SK-N-SH treated with all-trans-retinoic acid at 6 μM for 48 hours (cell line): ENCODE measurements around the gene PACSIN2.

ENCODE experiments used
- ATAC-seq: fragments of 200-7000 bp; cut with Tn5 transposase; 3 replicates; pipeline ENCODE4 v1.9.1; 2020; ENCODE audit warnings: mild to moderate bottlenecking, moderate library complexity
- BACH2 ChIP-seq: fragments of 250-450 bp; sonication (Bioruptor Pico); IDR thresholded peaks from 2 replicates; pipeline ENCODE4 v1.9.0; 2021; ENCODE audit warnings: mild to moderate bottlenecking, borderline replicate concordance
- CREB5 ChIP-seq: fragments of 250-450 bp; sonication (Bioruptor Pico); IDR thresholded peaks from 2 replicates; pipeline ENCODE4 v1.5.1; 2020; ENCODE audit warnings: low read depth, mild to moderate bottlenecking, moderate library complexity
- CSDC2 ChIP-seq: fragments of 250-450 bp; sonication (Bioruptor Pico); IDR thresholded peaks from 2 replicates; pipeline ENCODE4 v1.5.0; 2020; ENCODE audit warnings: mild to moderate bottlenecking, moderate library complexity
- CSRNP3 ChIP-seq: fragments of 250-450 bp; sonication (Bioruptor Pico); IDR thresholded peaks from 2 replicates; pipeline ENCODE4 v1.5.1; 2021; ENCODE audit warnings: mild to moderate bottlenecking, moderate library complexity
- ESRRG ChIP-seq: fragments of 250-450 bp; sonication (Bioruptor Pico); IDR thresholded peaks from 2 replicates; pipeline ENCODE4 v1.6.1; 2021; ENCODE audit warnings: mild to moderate bottlenecking
- GLIS3 ChIP-seq: fragments of 250-450 bp; sonication (Bioruptor Pico); IDR thresholded peaks from 2 replicates; pipeline ENCODE4 v1.5.0; 2020; ENCODE audit warnings: mild to moderate bottlenecking, moderate library complexity
- ISL1 ChIP-seq: fragments of 250-450 bp; sonication (Bioruptor Pico); IDR thresholded peaks from 2 replicates; pipeline ENCODE4 v2.1.2; 2022; ENCODE audit warnings: mild to moderate bottlenecking, moderate library complexity
- OSR1 ChIP-seq: fragments of 250-450 bp; sonication (Bioruptor Pico); IDR thresholded peaks from 2 replicates; pipeline ENCODE4 v1.8.0; 2022; ENCODE audit warnings: moderate library complexity, mild to moderate bottlenecking, inconsistent platforms
- PATZ1 ChIP-seq: fragments of 250-450 bp; sonication (Bioruptor Pico); IDR thresholded peaks from 2 replicates; pipeline ENCODE4 v1.8.0; 2020; ENCODE audit warnings: mild to moderate bottlenecking, moderate library complexity, borderline replicate concordance
- PPARA ChIP-seq: fragments of 250-450 bp; sonication (Bioruptor Pico); IDR thresholded peaks from 2 replicates; pipeline ENCODE4 v1.5.0; 2020; ENCODE audit warnings: mild to moderate bottlenecking, borderline replicate concordance
- RARB ChIP-seq: fragments of 250-450 bp; sonication (Bioruptor Pico); IDR thresholded peaks from 2 replicates; pipeline ENCODE4 v1.8.0; 2021; ENCODE audit warnings: mild to moderate bottlenecking, moderate library complexity
- SNAI2 ChIP-seq: fragments of 250-450 bp; sonication (Bioruptor Pico); IDR thresholded peaks from 2 replicates; pipeline ENCODE4 v1.5.0; 2020; ENCODE audit warnings: mild to moderate bottlenecking, moderate library complexity
- TOX ChIP-seq: fragments of 250-450 bp; sonication (Bioruptor Pico); IDR thresholded peaks from 2 replicates; pipeline ENCODE4 v1.8.0; 2021; ENCODE audit warnings: mild to moderate bottlenecking, moderate library complexity, borderline replicate concordance
- TSHZ2 ChIP-seq: fragments of 250-450 bp; sonication (Bioruptor Pico); IDR thresholded peaks from 2 replicates; pipeline ENCODE4 v1.5.0; 2020; ENCODE audit warnings: mild to moderate bottlenecking, moderate library complexity
- ZC3H10 ChIP-seq: fragments of 250-450 bp; sonication (Bioruptor Pico); IDR thresholded peaks from 2 replicates; pipeline ENCODE4 v1.5.1; 2021; ENCODE audit warnings: mild to moderate bottlenecking, moderate library complexity
- ZFP3 ChIP-seq: fragments of 250-450 bp; sonication (Bioruptor Pico); IDR thresholded peaks from 2 replicates; pipeline ENCODE4 v1.5.0; 2020; ENCODE audit warnings: mild to moderate bottlenecking, moderate library complexity
- ZFP30 ChIP-seq: fragments of 450-650 bp; formaldehyde crosslinking; IDR thresholded peaks from 2 replicates; pipeline ENCODE4 v1.5.0; 2022; ENCODE audit warnings: mild to moderate bottlenecking, moderate library complexity
- ZNF70 ChIP-seq: fragments of 450-650 bp; formaldehyde crosslinking; IDR thresholded peaks from 2 replicates; pipeline ENCODE4 v1.5.0; 2020; ENCODE audit warnings: mild to moderate bottlenecking, moderate library complexity
- ZNF8 ChIP-seq: fragments of 450-650 bp; formaldehyde crosslinking; IDR thresholded peaks from 2 replicates; pipeline ENCODE4 v1.5.0; 2020; ENCODE audit warnings: mild to moderate bottlenecking, moderate library complexity
- TF ChIP-seq, protein P1 (sequence below): fragments of 250-450 bp; sonication (Bioruptor Pico); IDR thresholded peaks from 2 replicates; pipeline ENCODE4 v1.8.0; 2021; ENCODE audit warnings: low read depth, mild to moderate bottlenecking, moderate library complexity, borderline replicate concordance

The PACSIN2 gene

GRCh38 chr22:43042101-43042780, 27.3 kb upstream of the PACSIN2 start:
- ATAC-seq = no peak
- no peak for TF ChIP-seq OSR1 (CRISPR knock-in tag)
- TF ChIP-seq CREB5 (CRISPR knock-in tag) = no peak
- TF ChIP-seq BACH2 = no peak
- TF ChIP-seq ZC3H10 = no peak
- no peak for TF ChIP-seq TSHZ2 (CRISPR knock-in tag)
- TF ChIP-seq PPARA (CRISPR knock-in tag) = no peak
- TF ChIP-seq ESRRG (CRISPR knock-in tag) = no peak
- TF ChIP-seq TOX = no peak
- TF ChIP-seq ZNF8 (CRISPR knock-in tag) = no peak
- TF ChIP-seq ISL1 (CRISPR knock-in tag) = no peak
- no peak for TF ChIP-seq SNAI2 (CRISPR knock-in tag)
- no peak for TF ChIP-seq CSDC2 (CRISPR knock-in tag)
- TF ChIP-seq GLIS3 (CRISPR knock-in tag) = no peak
- TF ChIP-seq, protein P1, sequence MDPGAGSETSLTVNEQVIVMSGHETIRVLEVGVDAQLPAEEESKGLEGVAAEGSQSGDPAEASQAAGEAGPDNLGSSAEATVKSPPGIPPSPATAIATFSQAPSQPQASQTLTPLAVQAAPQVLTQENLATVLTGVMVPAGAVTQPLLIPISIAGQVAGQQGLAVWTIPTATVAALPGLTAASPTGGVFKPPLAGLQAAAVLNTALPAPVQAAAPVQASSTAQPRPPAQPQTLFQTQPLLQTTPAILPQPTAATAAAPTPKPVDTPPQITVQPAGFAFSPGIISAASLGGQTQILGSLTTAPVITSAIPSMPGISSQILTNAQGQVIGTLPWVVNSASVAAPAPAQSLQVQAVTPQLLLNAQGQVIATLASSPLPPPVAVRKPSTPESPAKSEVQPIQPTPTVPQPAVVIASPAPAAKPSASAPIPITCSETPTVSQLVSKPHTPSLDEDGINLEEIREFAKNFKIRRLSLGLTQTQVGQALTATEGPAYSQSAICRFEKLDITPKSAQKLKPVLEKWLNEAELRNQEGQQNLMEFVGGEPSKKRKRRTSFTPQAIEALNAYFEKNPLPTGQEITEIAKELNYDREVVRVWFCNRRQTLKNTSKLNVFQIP (CRISPR knock-in tag) = no peak
- no peak for TF ChIP-seq RARB
- no peak for TF ChIP-seq ZFP30 (CRISPR knock-in tag)

DNA sequence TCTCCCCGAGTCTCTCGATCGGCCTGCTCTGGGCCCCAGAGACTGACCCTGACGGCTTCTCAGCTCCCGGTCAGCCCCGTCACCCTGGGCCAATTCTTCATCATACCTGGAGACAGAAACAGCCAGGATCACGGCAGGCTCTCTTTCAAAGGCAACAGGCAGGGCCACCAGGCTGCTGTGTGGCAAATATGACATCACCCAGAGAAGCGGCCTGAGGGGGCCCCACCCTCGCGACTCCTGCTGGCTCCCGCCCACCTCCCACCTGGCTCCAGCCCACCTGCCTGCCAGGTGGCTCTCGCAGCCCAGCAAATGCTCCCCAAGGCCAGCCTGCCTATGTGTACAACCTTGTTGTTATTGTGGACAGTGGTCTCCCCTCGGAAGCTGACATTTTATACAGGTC, 24.9 kb upstream of the PACSIN2 start:
- no peak for ATAC-seq
- TF ChIP-seq ISL1 (CRISPR knock-in tag) = no peak
- no peak for TF ChIP-seq OSR1 (CRISPR knock-in tag)
- TF ChIP-seq ZNF8 (CRISPR knock-in tag) = no peak

DNA sequence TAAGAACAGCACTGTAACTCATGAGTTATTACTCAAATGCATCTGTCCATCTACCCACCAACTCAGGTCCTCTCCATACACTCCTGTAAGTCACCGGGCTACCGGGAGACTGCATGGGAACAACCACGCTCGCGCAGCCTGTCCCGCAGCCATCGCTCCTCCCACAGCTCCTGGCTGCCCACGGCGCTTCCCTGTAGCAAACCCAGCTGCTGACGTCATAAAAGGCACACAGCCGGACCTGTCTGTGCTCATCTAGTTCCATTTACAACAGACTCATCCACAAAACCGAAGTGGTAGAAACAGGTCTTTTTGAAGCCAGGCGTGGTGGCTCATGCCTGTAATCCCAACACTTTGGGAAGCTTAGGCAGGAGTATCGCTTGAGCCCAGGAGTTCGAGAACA, 23.4 kb upstream of the PACSIN2 start:
- TF ChIP-seq ZC3H10 = no peak
- no peak for TF ChIP-seq ZNF70 (CRISPR knock-in tag)
- TF ChIP-seq CSRNP3 (CRISPR knock-in tag) = no peak
- TF ChIP-seq ISL1 (CRISPR knock-in tag) = no peak
- TF ChIP-seq ZFP3 (CRISPR knock-in tag) = no peak
- TF ChIP-seq GLIS3 (CRISPR knock-in tag) = no peak
- TF ChIP-seq ZNF8 (CRISPR knock-in tag) = no peak
- no peak for TF ChIP-seq BACH2
- TF ChIP-seq SNAI2 (CRISPR knock-in tag) = no peak
- no peak for TF ChIP-seq OSR1 (CRISPR knock-in tag)
- no peak for TF ChIP-seq PATZ1 (CRISPR knock-in tag)
- no peak for ATAC-seq
